GM18511 (cell line): ENCODE results near the gene TRAPPC10.

Experiments
- ATAC-seq: cut with Tn5 transposase; IDR thresholded peaks from one replicate; pipeline ENCODE4 v1.9.1; 2021; ENCODE audit warnings: mild to moderate bottlenecking, moderate library complexity; ENCODE audit not compliant: unreplicated experiment

Gene TRAPPC10

DNA sequence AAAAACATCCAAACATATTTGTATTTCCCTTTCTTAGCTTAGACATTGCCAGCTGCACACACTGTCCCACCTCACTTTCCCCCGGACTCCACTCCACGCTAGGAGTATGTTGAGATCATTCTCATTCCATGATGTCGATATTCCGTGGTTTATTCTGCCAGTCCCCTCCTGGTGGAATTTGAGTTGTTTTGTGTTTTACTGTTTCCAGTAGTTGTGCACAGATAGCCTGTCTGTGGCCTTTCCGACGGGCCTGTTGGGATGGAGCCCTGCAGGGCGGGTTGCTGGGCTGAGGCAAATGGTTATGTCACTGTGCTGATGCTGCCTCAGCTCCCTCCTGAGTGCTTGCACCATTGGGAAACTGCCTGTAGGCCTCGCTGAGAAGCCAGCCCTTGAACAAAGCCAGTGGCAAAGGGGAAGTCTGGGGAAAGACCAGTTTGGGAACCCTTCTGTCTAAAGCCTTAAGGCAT, 12.8 kb downstream of the TRAPPC10 start:
- no peak for ATAC-seq

DNA sequence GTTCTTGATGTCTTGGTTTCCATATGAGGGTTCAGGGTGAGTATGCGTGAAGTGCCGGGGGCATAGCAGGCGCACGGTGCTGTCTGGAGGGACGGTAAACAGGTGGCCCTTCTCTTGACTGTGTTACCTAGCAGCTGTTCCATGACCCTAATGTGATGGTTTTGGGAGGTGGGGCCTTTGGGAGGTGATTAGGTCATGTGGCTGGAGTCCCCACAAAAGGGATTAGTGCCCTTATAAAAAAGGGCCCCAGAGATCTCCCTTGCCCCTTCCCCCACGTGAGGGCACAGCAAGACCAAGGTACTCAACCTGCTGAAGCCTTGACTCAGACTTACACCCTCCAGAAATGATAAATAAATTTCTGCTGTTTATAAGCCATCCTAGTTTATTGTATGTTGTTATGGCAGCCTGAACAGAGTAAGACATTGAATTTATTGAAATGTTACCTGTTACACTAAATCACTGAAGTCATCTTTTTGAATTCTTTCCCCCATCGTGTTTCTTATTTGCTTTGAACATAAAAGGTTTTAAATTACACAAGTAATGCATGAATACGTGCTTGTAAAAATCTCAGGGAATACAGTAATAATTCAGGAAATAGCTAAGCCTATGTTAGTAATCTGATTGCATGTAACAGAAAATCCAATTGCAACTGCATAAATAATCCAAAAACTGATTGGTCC, 15.6 kb downstream of the TRAPPC10 start:
- ATAC-seq, result no peak

DNA sequence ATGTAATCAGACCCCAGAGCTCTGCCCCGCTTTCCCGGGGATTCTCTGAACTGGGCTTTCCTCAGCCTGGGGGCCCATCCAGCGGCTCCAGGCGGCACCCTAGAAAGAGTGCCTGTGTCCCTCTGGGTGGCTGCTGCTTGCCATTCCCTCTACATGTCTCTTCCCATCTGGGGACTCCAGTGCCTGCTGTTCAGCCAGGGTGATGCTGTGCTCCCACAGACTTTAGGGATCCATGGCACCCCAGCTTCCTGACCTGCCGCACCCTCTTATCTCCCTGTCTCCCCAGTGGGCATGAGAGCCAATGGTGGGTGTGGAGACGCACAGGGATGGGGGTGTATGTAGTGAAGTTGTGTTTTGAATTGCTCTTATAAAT, 16.2 kb downstream of the TRAPPC10 start:
- ATAC-seq, result no peak

DNA sequence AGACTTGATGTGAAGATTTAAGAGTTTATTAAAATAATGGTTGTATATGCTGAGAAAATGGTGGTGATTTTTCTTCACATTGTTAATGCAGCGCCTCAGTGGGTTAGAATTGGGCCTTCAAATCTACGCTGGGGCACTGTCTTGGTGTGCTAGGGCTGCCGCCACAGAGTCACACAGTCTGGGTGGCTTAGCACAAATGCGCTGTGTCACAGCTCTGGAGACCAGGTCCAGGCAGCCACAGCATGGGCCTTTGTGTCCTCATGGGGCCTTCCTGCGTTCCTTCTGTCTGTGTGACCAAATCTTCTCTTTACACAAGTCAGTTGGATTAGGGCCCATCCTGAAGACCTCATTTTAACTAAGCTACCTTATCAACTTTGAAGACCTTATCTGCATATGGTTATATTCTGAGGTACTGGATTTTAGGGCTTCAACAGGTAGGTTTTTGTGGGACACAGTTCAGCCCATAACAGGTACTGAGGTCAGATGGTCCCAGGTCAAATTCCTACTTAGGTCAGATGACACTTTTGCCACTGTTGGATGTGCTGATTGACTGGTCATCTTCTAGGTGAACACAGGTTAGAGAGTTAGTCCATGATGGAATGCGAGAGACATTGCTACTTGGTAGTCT, 17.5 kb downstream of the TRAPPC10 start:
- ATAC-seq, result no peak

DNA sequence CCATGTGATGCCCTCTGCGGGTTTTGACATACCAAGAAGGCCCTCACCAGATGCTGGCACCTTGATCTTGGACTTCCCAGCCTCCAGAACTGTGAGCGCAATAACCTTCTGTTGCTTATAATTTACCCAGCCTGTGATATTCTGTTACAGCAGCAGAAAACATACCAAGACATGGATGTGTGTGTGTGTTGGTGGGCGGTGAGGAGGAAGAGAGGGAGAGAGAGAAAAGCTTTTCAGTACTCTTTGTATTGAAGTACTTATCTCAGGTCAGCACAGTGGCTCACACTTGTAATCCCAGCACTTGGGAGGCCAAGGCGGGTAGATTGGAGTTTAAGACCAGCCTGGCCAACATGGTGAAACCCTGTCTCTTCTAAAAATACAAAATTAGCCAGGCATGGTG, 23.1 kb downstream of the TRAPPC10 start:
- no peak for ATAC-seq

DNA sequence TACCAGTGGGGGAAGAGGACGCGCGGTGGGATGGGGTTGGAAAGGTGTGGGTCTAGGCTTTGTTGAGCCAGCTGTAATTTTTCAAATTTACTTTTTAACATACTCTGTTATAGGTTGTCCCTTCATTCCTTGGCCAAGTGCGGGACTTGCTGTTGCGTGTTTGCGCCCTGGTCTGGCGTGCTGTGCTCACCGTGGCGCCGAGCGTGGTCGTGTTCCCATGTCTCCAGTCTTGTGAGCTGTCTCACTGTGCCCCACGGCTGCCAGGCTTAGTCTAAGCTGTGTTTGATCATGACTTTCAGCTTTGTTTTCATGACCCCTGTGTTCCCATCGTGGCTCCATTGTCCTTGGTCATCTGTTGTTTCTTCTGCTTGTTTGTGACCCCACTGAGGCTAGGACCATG, 26.0 kb downstream of the TRAPPC10 start:
- no peak for ATAC-seq

DNA sequence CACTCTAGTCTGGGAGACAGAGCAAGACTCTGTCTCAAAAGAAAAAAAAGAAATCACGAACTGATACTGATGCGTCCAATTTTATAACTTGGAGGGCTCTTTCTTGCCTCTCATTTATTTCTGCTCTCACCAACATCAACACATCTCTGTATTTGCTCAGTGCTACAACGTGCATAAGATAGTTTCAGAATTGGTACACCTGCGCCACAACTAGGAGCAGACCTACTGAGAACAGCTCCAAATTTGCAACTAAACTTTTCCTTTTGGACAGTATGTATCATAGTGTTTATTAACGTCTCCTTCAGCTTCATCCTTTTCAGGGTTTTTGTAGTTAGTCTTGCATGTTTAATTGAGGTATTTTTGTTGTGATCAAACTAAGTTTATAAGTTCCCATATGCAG, 27.7 kb downstream of the TRAPPC10 start:
- no peak for ATAC-seq

DNA sequence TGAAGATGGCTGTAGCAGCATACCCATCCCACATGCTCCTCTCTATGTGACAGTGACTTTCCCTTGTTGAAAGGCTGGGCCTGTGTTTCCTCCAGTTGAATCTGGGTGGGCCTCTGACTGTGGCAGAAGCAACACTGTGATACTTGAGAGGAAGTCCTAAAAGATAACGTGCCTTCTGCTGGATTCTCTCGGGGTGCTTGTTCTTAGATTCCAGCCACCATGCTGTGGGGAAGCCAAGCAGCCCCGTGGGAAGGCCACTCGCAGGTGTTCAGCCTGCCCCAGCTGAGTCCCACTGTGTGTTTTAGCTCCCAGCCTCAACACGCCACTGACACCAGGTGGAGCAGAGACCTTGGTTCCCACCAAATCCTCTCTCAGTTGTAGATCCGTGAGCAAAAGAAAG, 31.5 kb downstream of the TRAPPC10 start:
- ATAC-seq, result no peak

DNA sequence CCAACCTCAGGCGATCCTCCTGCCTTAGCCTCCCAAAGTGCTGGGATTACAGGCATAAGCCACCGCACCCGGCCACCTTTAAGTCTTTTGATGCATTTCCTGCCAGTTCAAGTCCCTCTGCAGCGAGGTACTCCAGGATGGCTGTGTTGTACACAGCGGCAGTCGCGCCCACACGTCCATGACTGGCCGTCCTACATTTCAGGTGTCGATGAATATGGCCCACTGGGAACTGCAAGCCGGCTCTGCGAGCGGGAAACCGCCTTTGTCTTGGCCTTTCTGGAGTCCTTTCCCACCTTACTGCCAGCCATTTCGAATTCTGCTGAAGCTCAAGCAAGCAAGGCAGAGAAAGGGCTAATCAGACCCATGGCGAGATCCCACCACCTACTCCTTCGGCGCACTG, 34.6 kb downstream of the TRAPPC10 start:
- ATAC-seq, result no peak

DNA sequence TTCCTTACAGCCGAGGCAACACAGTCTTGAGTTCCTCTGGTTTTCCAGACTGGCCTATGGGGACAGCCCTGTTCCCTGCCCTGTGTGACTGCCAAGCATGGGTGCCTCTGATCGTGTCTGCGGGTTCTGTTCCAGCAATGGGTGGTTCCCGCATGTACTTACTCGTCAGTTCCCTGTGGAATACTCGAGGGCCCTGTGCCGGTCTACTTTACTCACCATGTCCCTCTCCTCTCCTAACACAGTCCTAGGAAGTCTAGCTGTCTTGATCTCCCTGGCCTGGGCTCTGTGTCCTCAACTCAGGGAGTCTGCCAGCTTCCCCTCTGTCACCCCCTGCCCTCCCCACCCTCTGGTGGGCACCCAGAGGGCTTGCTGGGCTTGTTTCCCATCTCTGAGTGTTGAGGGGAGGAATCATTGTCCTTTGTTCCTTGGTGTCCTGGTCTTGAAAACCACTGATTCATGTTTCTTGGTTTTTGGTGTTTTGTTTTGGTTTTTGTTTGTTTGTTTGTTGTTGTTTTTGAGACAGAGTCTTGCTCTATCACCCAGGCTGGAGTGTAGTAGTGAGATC, 36.0 kb downstream of the TRAPPC10 start:
- no peak for ATAC-seq

DNA sequence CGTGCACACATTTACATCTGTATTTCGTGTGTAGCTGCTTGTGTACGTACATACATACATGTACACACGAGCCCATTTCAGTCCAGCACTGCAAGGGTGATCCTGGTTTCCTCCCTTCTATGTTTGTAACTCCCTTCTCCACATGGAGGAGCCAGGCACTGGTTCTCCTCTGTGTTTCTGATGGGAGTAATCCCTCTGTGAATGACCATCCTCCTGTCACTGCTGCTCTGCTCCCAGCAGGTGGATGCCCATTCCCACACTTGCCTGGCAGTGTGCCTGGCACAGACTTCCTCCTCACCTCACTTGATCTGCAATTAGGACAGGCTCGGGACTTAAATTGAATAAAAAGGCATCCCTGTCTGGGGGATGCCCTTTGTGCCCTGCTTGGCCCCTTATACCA, 37.1 kb downstream of the TRAPPC10 start:
- ATAC-seq, result no peak

DNA sequence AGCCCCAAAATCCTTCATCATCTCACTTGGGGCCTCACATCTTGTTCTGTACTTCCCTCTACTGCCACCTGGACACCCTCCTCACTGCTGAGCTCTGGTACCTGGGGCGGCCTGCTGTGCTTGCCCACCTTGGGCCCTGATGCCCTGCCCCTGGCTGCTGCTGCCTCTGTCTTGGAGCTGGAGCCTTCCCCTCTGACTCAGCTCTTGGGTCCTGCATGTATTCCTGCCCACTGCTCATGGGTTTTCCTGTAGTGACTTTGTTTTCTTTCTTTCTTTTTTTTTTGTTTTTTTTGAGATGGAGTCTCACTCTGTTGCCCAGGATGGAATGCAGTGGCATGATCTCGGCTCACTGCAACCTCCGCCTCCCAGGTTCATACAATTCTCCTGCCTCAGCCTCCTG, 37.5 kb downstream of the TRAPPC10 start:
- ATAC-seq, result no peak

DNA sequence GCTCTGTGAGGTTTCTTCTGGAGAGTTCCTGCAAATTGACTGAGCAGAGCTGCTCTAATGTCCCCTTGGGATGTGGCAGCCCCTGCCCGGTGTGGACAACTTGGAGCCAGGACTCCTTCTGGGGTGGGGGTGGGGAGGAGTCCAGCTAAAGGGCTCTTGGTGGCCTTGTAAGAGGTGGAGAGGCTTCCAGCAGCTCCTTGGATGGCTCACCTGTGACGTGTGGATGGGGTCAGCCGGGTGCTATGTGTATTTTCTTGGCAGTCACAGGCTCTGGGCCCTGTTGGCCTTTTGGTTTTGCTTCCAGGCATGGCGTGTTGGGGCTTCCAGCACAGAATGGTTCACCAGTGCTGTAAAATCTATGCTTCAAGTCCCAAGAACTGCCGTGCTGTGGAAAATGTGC, 38.2 kb downstream of the TRAPPC10 start:
- no peak for ATAC-seq

DNA sequence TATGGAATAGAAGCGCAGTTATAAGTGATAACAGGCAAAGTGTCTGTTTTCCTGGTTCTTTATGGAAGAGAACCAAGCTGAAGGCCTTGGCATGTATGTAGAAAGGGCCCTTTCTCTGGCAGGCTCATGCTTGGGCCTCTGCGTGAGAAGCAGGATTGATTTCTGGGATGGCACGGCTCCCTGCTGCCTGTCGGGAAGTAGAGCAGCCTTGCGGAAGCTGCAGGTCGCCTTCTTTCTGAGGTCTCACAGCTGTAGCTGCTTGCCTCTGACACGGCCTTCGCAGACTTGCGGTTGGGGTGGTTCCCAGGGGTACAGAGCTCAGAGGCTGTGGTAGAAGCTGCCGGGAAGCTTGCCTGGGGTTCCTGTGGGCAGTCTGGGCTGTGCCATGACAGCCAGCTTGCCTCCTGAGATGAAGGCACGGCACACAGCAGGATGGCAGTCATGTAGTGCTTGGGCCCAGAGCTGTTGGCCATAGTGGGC, 39.4 kb downstream of the TRAPPC10 start:
- no peak for ATAC-seq

DNA sequence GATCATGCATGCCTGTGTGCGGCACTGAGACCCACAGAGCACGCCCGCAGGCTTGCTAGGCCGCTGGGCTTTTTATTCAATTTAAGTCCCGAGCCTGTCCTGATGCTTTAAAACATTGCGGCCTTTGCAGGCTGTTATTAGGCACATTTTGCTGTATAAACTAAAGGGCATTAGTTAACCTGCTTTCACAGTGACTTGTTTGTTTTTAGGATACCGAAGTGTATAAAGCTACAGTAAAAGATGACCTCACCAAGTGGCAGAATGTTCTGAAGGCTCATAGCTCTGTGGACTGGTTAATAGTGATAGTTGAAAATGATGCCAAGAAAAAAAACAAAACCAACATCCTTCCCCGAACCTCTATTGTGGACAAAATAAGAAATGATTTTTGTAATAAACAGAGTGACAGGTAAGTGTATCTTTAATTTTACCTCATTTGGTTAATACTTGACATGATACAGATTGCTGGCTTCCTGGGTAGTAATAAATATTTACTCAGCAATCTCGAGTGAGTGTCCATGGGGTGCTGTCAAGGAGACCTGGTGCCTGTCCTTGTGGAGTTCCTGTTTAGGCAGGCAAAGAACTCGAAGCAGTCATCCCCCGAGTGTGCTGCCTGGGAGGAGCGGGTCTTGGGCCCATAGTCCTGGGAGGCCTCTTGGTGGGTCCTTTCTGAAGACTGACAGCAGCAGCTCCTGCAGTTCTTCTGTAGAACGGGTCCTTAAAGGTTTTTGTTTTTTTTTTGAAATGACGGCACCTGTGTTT, 40.1 kb downstream of the TRAPPC10 start:
- no peak for ATAC-seq

DNA sequence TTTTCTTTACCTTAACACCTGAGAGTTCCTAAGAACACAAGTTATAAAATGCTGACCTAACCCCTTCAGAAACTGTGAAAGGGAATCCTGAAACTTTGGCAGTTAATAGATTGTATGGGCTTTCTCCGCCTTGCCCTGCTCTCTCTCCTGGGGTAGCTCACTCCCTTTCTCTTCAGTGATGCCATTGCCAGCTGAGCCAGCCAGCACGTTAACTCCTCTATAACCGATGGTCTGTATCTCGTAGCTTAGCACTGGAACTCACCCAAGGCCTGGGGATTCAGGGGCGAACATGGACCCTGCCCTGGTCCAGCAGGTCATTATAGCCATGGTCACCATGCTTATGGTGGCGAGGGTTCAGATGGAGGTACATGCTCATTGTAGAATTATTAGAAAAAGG, 40.7 kb downstream of the TRAPPC10 start:
- no peak for ATAC-seq

DNA sequence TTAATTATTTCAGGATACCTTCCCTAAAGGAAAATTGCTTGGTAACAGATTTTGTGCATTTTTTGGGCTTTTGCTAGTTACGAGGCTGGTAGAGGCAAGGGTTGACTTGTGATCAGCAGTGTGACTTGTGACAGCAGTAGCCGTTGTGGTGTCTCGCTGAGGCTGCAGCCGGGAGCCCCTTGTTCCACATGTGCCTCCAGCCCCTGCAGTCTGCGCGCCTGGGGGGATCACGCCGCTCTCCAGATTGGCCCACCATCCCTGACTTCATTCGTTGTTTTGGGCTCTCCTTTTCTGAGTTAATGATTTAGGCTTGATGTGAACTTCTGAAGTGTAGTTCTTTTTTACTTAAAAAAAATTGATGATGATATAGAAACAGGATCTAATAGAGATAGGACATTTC, 41.5 kb downstream of the TRAPPC10 start:
- ATAC-seq, result no peak

DNA sequence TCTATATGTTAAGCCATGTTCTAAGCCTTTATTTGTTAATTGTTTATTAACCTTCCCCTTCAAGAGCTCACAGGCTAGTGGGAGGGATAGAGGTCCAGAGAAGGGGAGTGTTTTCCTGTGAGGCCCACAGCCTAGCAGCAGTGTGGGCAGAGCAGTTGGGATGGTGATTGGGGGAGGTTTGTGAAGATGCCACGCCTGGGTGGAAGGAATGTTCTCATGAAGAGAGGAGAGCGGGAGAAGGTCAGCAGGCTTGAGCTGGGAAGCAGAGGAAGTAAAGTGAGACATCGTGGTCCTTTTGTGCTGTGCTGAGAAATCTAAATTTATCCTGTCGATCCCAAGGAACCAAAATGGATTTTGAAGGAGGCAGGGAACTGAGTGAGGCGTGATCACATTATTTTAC, 42.6 kb downstream of the TRAPPC10 start:
- ATAC-seq, result no peak

DNA sequence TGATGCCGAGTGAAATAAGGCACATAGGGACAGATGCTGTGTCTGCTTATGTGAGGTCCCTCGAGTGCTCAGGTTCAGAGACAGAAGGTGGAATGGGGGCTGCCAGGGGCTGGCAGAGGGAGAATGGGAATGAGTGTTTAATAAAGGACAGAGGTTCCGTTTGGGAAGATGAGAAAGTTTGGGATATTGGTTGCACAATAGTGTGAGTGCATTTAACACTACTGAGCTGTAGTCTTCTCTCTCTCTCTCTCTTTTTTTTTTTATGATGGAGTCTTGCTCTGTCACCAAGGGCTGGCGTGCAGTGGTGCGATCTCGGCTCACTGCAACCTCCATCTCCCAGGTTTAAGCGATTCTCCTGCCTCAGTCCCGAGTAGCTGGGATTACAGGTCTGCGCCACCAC, 44.9 kb downstream of the TRAPPC10 start:
- no peak for ATAC-seq

DNA sequence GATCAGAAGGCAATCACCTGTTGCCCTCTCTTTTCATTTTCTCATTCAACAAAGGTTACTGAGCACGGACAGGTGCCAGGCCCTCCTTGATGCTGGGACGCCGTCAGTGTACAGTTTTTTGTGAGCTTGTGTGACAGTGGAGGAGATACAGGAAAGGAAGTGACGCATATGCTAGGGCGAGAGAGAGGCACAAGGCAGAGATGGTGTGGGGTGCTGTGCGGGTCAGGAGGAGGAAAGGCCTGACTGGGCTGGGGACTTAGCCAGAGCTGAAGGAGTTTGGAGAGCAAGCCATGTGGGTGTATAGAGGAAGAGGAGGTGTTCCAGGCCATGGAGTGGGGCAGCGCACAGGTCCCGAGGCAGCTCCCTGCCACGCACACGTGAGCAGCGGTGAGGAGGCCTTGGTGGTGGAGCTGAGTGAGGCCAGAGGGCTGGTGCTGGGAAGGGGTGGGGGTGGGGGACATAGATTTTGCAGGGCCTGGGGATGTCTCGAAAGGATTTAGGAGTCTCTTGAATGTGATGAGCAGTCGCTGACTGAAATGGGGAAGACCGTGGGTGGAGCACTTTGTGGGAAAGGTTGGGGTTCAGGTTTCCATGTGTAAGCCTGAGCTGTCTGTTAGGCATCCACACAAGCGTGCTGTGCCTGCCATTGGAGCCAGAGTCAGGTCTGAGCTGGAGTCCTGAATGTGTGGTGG, 46.0 kb downstream of the TRAPPC10 start:
- no peak for ATAC-seq

DNA sequence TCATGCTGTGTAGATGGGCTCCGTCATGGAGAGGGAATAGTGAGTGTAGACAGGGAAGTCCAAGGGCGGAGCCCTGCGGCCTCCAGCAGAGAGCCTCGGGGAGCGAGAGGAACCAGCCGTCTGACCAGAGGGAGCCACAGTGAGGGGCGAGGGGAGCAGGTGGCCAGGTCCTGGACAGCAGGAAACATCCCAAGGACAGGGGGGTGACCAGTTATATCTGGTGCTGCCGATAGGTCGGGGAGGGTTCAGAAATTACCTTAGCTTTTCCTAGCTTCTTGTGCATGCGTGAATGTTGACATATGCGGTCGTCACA, 46.5 kb downstream of the TRAPPC10 start:
- ATAC-seq, result no peak
